Urinary bladder (tissue), 4 donors: ENCODE measurements around the gene MMP3. TPM values are rescaled to one million over a fixed set of nuclear protein-coding genes. Genes with fewer than 3 reads are reported as not detected.

ENCODE experiments used
- DNase-seq: peaks from one replicate; pipeline ENCODE4 v3.0.0-alpha.2; 2015; ENCODE audit errors: extremely low spot score
- H3K27ac ChIP-seq: one replicate; pipeline ENCODE4 v1.5.1; 2013; ENCODE audit warnings: low read depth, mild to moderate bottlenecking, moderate library complexity
- H3K36me3 ChIP-seq: one replicate; pipeline ENCODE4 v1.6.1; 2013; ENCODE audit warnings: mild to moderate bottlenecking, moderate library complexity; ENCODE audit not compliant: insufficient read depth
- H3K4me1 ChIP-seq: one replicate; pipeline ENCODE4 v1.6.1; 2013; ENCODE audit warnings: mild to moderate bottlenecking, moderate library complexity; ENCODE audit not compliant: insufficient read depth
- H3K4me3 ChIP-seq: one replicate; pipeline ENCODE4 v1.5.1; 2013; ENCODE audit warnings: low read depth, low read length
- WGBS: extraction: QIAGEN DNeasy Blood & Tissue Kit; methylation state at CpG from one replicate; pipeline ENCODE4 v1.1.7; 2013; 5-methylcytosine and 5-hydroxymethylcytosine counted together
- polyA plus RNA-seq: library from polyadenylated mRNA; stranded (reverse); fragments of 200-250 nt; gene quantifications from one replicate; pipeline ENCODE4 v1.2.3, GENCODE V29; 2013
- total RNA-seq: library from RNA; depleted of rRNA; stranded (reverse); fragments of >200 nt; gene quantifications from one replicate; pipeline ENCODE4 v1.2.3, GENCODE V29; 2014
- donor health status: healthy with polysubstance abuse.
- donor health status: healthy.

MMP3 gene
- total and polyA plus RNA-seq, 2 donors: 1.4 to 6.3 TPM

- Histone ChIP-seq H3K4me1 (no peaks in the 10 kb centered on the region), H3K4me3 (no peak overlapping the region), H3K36me3 (no peaks in the 10 kb centered on the region), H3K27ac (no peak overlapping the region)
- no peak for DNase-seq
- 53% methylated on average over 6 of the region's 6 CpGs for WGBS
Observed at GRCh38 chr11:102793677-102794290, 49.6 kb downstream of the MMP3 start.

- WGBS: 82% methylated on average over 5 of the region's 5 CpGs
- Histone ChIP-seq H3K27ac (no peak overlapping the region), H3K36me3 (no peaks in the 10 kb centered on the region), H3K4me1 (no peaks in the 10 kb centered on the region), H3K4me3 (no peak overlapping the region)
- no peak for DNase-seq
Observed at GRCh38 chr11:102792604-102793003, 50.8 kb downstream of the MMP3 start.

DNA sequence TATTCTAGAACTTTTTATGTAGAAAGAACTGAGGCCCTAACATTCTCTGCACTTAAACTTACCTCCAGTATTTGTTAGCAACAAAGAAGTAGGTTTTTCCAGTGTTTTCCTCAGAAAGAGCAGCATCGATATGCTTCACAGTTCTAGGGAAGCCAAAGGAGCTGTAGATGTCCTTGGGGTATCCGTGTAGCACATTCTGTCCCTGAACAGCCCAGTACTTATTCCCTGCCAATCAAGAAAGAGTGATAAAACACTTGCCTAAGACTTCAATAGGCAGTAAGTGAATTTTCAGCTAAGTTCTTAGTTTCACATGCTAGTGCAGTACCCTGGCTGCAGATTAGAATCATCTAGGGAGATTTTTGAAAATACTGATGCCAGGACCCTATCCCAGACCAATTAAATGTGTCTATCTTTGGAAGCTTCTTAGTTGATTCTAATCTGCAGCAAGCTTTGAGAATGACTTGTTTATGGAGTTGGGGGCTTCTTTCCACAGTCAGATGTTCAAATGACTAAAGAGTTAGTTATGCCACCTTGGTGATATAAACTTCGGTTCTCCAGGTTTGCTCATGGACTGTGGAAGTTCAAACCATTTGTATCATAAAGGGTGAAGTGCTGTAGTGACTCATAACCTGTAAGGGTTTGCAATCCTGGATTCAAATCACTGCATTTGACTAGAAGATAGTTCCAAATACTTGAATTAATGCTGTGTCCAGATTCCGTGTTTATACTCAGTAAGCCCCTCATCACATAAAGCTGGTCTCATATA lies 52.0 kb downstream of the MMP3 start:
- no peak for DNase-seq
- no peaks in the 10 kb centered on the region for H3K36me3 ChIP-seq
- no peak overlapping the region for H3K27ac ChIP-seq
- H3K4me1 ChIP-seq: no peaks in the 10 kb centered on the region
- WGBS: 62% methylated on average over 4 of the region's 4 CpGs
- no peak overlapping the region for H3K4me3 ChIP-seq

GRCh38 chr11:102788334-102788995 lies 54.9 kb downstream of the MMP3 start:
- 46% methylated on average over 8 of the region's 8 CpGs for WGBS
- no peak overlapping the region for H3K27ac ChIP-seq
- H3K36me3 ChIP-seq: no peaks in the 10 kb centered on the region
- no peak overlapping the region for H3K4me3 ChIP-seq
- no peak for DNase-seq
- H3K4me1 ChIP-seq: no peaks in the 10 kb centered on the region

Other genes starting within 250 kb of the MMP3 start
- not detected for gene MMP20, start 218.3 kb downstream of the MMP3 start, total RNA-seq
- gene MMP20, start 218.3 kb downstream of the MMP3 start, polyA plus RNA-seq: not detected
- gene MMP27, start 137.8 kb downstream of the MMP3 start, total RNA-seq: not detected
- gene MMP27, start 137.8 kb downstream of the MMP3 start, polyA plus RNA-seq: 0.22 TPM
- gene MMP8, start 118.7 kb downstream of the MMP3 start, total RNA-seq: 1.3 TPM
- gene MMP8, start 118.7 kb downstream of the MMP3 start, polyA plus RNA-seq: 0.37 TPM
- not detected for gene MMP10, start 63.0 kb downstream of the MMP3 start, total RNA-seq
- not detected for gene MMP10, start 63.0 kb downstream of the MMP3 start, polyA plus RNA-seq
- 0.53 TPM for gene MMP1, start 45.4 kb downstream of the MMP3 start, total RNA-seq
- gene MMP1, start 45.4 kb downstream of the MMP3 start, polyA plus RNA-seq: 0.15 TPM
- 3.8 TPM for gene MMP12, start 31.4 kb upstream of the MMP3 start, total RNA-seq
- 0.62 TPM for gene MMP12, start 31.4 kb upstream of the MMP3 start, polyA plus RNA-seq
- not detected for gene MMP13, start 112.1 kb upstream of the MMP3 start, total RNA-seq
- gene MMP13, start 112.1 kb upstream of the MMP3 start, polyA plus RNA-seq: 0.04 TPM
- 27.2 TPM for gene DCUN1D5, start 248.6 kb upstream of the MMP3 start, total RNA-seq
- 23.8 TPM for gene DCUN1D5, start 248.6 kb upstream of the MMP3 start, polyA plus RNA-seq